ENCODE data around the gene CTNNA1.

GRCh38 chr5:138974227-138975063 lies 221.2 kb downstream of the CTNNA1 start:
- TF ChIP-seq POLR2A (IDR thresholded peaks at IDR 0.05) = no peak
- TF ChIP-seq CTCF (IDR thresholded peaks at IDR 0.05) = no peak

Data from lower leg skin (tissue), 3 donors.